IMR-90 (cell line): ENCODE results near the gene NINJ2. TPM values are rescaled to one million over a fixed set of nuclear protein-coding genes. Genes with fewer than 3 reads are reported as not detected.
A peak's percentile ranks its signal among the peaks of the same experiment; 100 is the strongest.

Source experiments
- ATAC-seq: fragments of 200-7000 bp; cut with Tn5 transposase; 2 replicates; pipeline ENCODE4 v1.9.1; 2020; ENCODE audit warnings: low read depth, mild to moderate bottlenecking, moderate library complexity
- BruUV-seq: library from RNA; stranded (reverse); fragments of 400-500 nt; replicated peaks from 2 replicates; lab custom pipeline; 2021; lab: Mats Ljungman, UMichigan
- CTCF ChIA-PET: fragments of 300-600 bp; formaldehyde crosslinking; extraction: SDS; loops from one replicate; lab custom pipeline; 2021; ENCODE audit warnings: antibody characterized with exemption; lab: Yijun Ruan, JAX
- POLR2A ChIA-PET: fragments of 300-600 bp; sonication (Branson Sonifier 250); formaldehyde crosslinking; loops from one replicate; lab custom pipeline; 2022; ENCODE audit warnings: antibody characterized with exemption; ENCODE audit not compliant: unreplicated experiment; lab: Charles Lee
- DNase-seq: peaks from one replicate; pipeline ENCODE4 v3.0.0; 2013
- H2AFZ ChIP-seq: replicated peaks from 2 replicates; pipeline ENCODE3; 2013; ENCODE audit warnings: low read length, mild to moderate bottlenecking; ENCODE audit not compliant: poor library complexity
- H2AK5ac ChIP-seq: 2 replicates; pipeline ENCODE4 v1.6.1; 2013; ENCODE audit warnings: low read depth, low read length, inconsistent platforms
- H2AK9ac ChIP-seq: replicated peaks from 2 replicates; pipeline ENCODE3; 2013; ENCODE audit warnings: mild to moderate bottlenecking, low read depth, low read length, moderate library complexity; ENCODE audit not compliant: poor library complexity
- H2BK120ac ChIP-seq: 2 replicates; pipeline ENCODE4 v1.6.1; 2013; ENCODE audit warnings: low read depth, low read length, inconsistent platforms
- H2BK15ac ChIP-seq: 3 replicates; pipeline ENCODE4 v1.6.1; 2013; ENCODE audit warnings: low read depth, low read length, inconsistent platforms
- H2BK20ac ChIP-seq: 2 replicates; pipeline ENCODE4 v1.6.1; 2013; ENCODE audit warnings: low read depth, mild to moderate bottlenecking, inconsistent platforms, low read length, moderate library complexity
- H2BK5ac ChIP-seq: 2 replicates; pipeline ENCODE4 v1.6.1; 2013; ENCODE audit warnings: mild to moderate bottlenecking, low read depth, low read length, inconsistent platforms; ENCODE audit not compliant: poor library complexity, severe bottlenecking
- H3K14ac ChIP-seq: replicated peaks from 2 replicates; pipeline ENCODE4 v1.6.1; 2013; ENCODE audit warnings: low read depth, low read length, inconsistent platforms
- H3K18ac ChIP-seq: 2 replicates; pipeline ENCODE4 v1.6.1; 2013; ENCODE audit warnings: low read depth, low read length, control low read depth
- H3K23ac ChIP-seq: 2 replicates; pipeline ENCODE4 v1.6.1; 2013; ENCODE audit warnings: low read depth, low read length, inconsistent platforms
- H3K27ac ChIP-seq: 2 replicates; pipeline ENCODE4 v1.5.1; 2013; ENCODE audit warnings: mild to moderate bottlenecking, control low read depth, low read length; ENCODE audit not compliant: insufficient read depth
- H3K27me3 ChIP-seq: 2 replicates; pipeline ENCODE4 v1.6.1; 2013; ENCODE audit warnings: low read length; ENCODE audit not compliant: control insufficient read depth, insufficient read depth
- H3K36me3 ChIP-seq: 2 replicates; pipeline ENCODE4 v1.6.1; 2013; ENCODE audit warnings: low read length, mixed read lengths; ENCODE audit not compliant: control insufficient read depth, insufficient read depth
- H3K4ac ChIP-seq: 2 replicates; pipeline ENCODE4 v1.6.1; 2013; ENCODE audit warnings: low read depth, low read length, inconsistent platforms
- H3K4me1 ChIP-seq: 2 replicates; pipeline ENCODE4 v1.6.1; 2013; ENCODE audit warnings: low read length, mixed read lengths; ENCODE audit not compliant: control insufficient read depth, insufficient read depth
- H3K4me2 ChIP-seq: 2 replicates; pipeline ENCODE4 v1.6.1; 2013; ENCODE audit warnings: low read depth, mild to moderate bottlenecking, control low read depth, low read length, moderate library complexity
- H3K4me3 ChIP-seq: 2 replicates; pipeline ENCODE4 v1.5.1; 2013; ENCODE audit warnings: low read depth, mild to moderate bottlenecking, control low read depth, low read length, moderate library complexity; ENCODE audit not compliant: insufficient read depth
- H3K56ac ChIP-seq: 2 replicates; pipeline ENCODE4 v1.6.1; 2013; ENCODE audit warnings: low read length, inconsistent platforms; ENCODE audit not compliant: insufficient read depth; ENCODE audit errors: extremely low read depth
- H3K79me1 ChIP-seq, 2 experiments: 2 replicates each; pipeline ENCODE4 v1.6.1; 2013; ENCODE audit warnings: low read length in 2 of 2, inconsistent platforms in 1 of 2, low read depth in 1 of 2
- H3K9ac ChIP-seq: 2 replicates; pipeline ENCODE4 v1.6.1; 2013; ENCODE audit warnings: low read depth, low read length, control low read depth
- H3K9me1 ChIP-seq: 2 replicates; pipeline ENCODE4 v1.6.1; 2013; ENCODE audit warnings: low read length, inconsistent platforms; ENCODE audit not compliant: insufficient read depth
- H3K9me3 ChIP-seq: 2 replicates; pipeline ENCODE4 v1.6.1; 2013; ENCODE audit warnings: low read length; ENCODE audit not compliant: control insufficient read depth, insufficient read depth
- H4K20me1 ChIP-seq: 2 replicates; pipeline ENCODE4 v1.6.1; 2013; ENCODE audit warnings: low read length, inconsistent platforms; ENCODE audit not compliant: insufficient read depth
- H4K5ac ChIP-seq: 2 replicates; pipeline ENCODE4 v1.6.1; 2013; ENCODE audit warnings: mild to moderate bottlenecking, low read depth, low read length, control low read depth
- H4K8ac ChIP-seq, 2 experiments: 2 replicates each; pipeline ENCODE4 v1.6.1; 2013; ENCODE audit warnings: low read depth in 2 of 2, low read length in 2 of 2, control low read depth in 1 of 2, inconsistent platforms in 1 of 2
- H4K91ac ChIP-seq: 2 replicates; pipeline ENCODE4 v1.6.1; 2013; ENCODE audit warnings: low read depth, low read length, inconsistent platforms; ENCODE audit not compliant: insufficient read depth
- BHLHE40 ChIP-seq: fragments of 150-350 bp; IDR thresholded peaks from 2 replicates; pipeline ENCODE4 v1.6.1; 2016; ENCODE audit warnings: mild to moderate bottlenecking, low read depth, low read length
- MAFK ChIP-seq: IDR thresholded peaks from 2 replicates; pipeline ENCODE4 v1.6.1; 2012; ENCODE audit warnings: low read depth, low read length, improper control_type of control experiment
- NFE2L2 ChIP-seq: fragments of 150-350 bp; IDR thresholded peaks from 2 replicates; pipeline ENCODE4 v1.6.1; 2016; ENCODE audit warnings: low read depth, mild to moderate bottlenecking, low read length
- POLR2A ChIP-seq: IDR thresholded peaks from 2 replicates; pipeline ENCODE4 v1.6.1; 2012; ENCODE audit warnings: mild to moderate bottlenecking, low read depth, low read length
- WGBS, 2 experiments: methylation state at CpG; one replicate each; pipeline versions ENCODE4 v1.1.5 to v1.1.7; 2013; ENCODE audit warnings: missing lambda C conversion rate in 2 of 2; ENCODE audit not compliant: insufficient read length in 1 of 2; ENCODE audit errors: extremely low coverage in 2 of 2; 5-methylcytosine and 5-hydroxymethylcytosine counted together
- dilution Hi-C: fragments of 300-500 bp; cut with HindIII; formaldehyde crosslinking; loops from one replicate; pipeline ENCODE4 v1.14.3; 2018; ENCODE audit warnings: low sequenced_read_pairs; ENCODE audit not compliant: unreplicated experiment
- in situ Hi-C: fragments of 300-500 bp; cut with MboI; formaldehyde crosslinking; loops from 3 replicates; pipeline ENCODE4 v1.14.3; 2019; ENCODE audit warnings: low sequenced_read_pairs, inconsistent platforms, mixed read lengths
- intact Hi-C: fragments of 100-400 bp; cut with micrococcal nuclease; formaldehyde crosslinking; loops from 2 replicates; pipeline ENCODE4 v1.10.0; 2022
- polyA plus RNA-seq, 3 experiments: library from polyadenylated mRNA; depleted of rRNA; stranded (reverse); fragments of >200 nt; gene quantifications; 2 replicates each; pipeline ENCODE4 v1.2.3, GENCODE V29; 2012; ENCODE audit warnings: low replicate concordance in 1 of 3
- total RNA-seq: library from RNA; depleted of rRNA; stranded (reverse); fragments of >200 nt; gene quantifications from 2 replicates; pipeline ENCODE4 v1.2.3, GENCODE V29; 2012

NINJ2 gene
- total and polyA plus RNA-seq, 2 of the 4 experiments (the other 2 are of a cell fraction) = not detected

GRCh38 chr12:645563-646071, 17.6 kb downstream of the NINJ2 start:
- no peak overlapping the region for H4K5ac ChIP-seq
- H3K36me3 ChIP-seq = no peaks in the 10 kb centered on the region
- H3K4me1 ChIP-seq = peaks cover 11% of the 10 kb centered on the region
- TF ChIP-seq POLR2A (no peak), BHLHE40 (0 out of 2 replicates have a peak, but pooled peaks have one; percentile 37), NFE2L2 (peak; percentile 93), MAFK (peak; percentile 55)
- H3K9me1 ChIP-seq = peaks cover 15% of the 10 kb centered on the region
- WGBS, 2 experiments = 50% methylated on average over 1 of the region's 8 CpGs; no CpG with 5 or more reads in 1 of the 2 experiments
- no peaks in the 10 kb centered on the region for H4K20me1 ChIP-seq
- peak overlapping the region; percentile 5; the same call in 1 of the 2 replicates for H2BK20ac ChIP-seq
- peak overlapping the region; percentile 12 for H2BK120ac ChIP-seq
- in situ Hi-C loops = no loop called here
- no peaks in the 10 kb centered on the region for H3K9me3 ChIP-seq
- no peak overlapping the region for H3K4me2 ChIP-seq
- peak overlapping the region; percentile 66 for H4K91ac ChIP-seq
- dilution Hi-C loops = no loop called here
- peak overlapping the region; percentile 41 for H2AFZ ChIP-seq
- no peak overlapping the region for H3K4me3 ChIP-seq
- H3K79me1 ChIP-seq = peaks cover 0 to 7% of the 10 kb centered on the region in 2 experiments; a peak in 1 of 4 replicates
- ChIA-PET POLR2A (interaction anchor here (0.7 kb wide), 1 partner anchor 36 kb away, joined by 4 read pairs; no protein-coding TSS in a partner anchor), CTCF (no interaction called here)
- peak overlapping the region; percentile 65 for H2AK9ac ChIP-seq
- H3K18ac ChIP-seq = peak overlapping the region; percentile 24; the same call in 1 of the 2 replicates
- H3K9ac ChIP-seq = no peak overlapping the region
- H3K56ac ChIP-seq = no peak overlapping the region
- no peak overlapping the region for H2BK5ac ChIP-seq
- BruUV-seq = no TSS peak
- H3K4ac ChIP-seq = peak overlapping the region; percentile 34; the same call in 1 of the 2 replicates
- peak; percentile 62 for DNase-seq
- no peak overlapping the region for H3K14ac ChIP-seq
- H4K8ac ChIP-seq = peak overlapping the region; percentile 26 to 29; a peak in 1 of 4 replicates
- peak; percentile 28; the same call in 1 of the 2 replicates for ATAC-seq
- H2AK5ac ChIP-seq = 0 out of 2 replicates have a peak overlapping the region, but pooled peaks have one; percentile 64
- H2BK15ac ChIP-seq = no peak overlapping the region
- H3K23ac ChIP-seq = no peak overlapping the region
- H3K27ac ChIP-seq = no peak overlapping the region
- H3K27me3 ChIP-seq = no peaks in the 10 kb centered on the region
- intact Hi-C loops = no loop called here
